WTC11 (cell line): ENCODE data around the gene GTPBP3. TPM values are rescaled to one million over a fixed set of nuclear protein-coding genes. Genes with fewer than 3 reads are reported as not detected.

Source experiments
- ATAC-seq: fragments of 200-7000 bp; cut with Tn5 transposase; 2 replicates; pipeline ENCODE4 v1.10.0; 2021; ENCODE audit warnings: mild to moderate bottlenecking, moderate library complexity
- CTCF ChIA-PET: fragments of 300-600 bp; sonication (Branson Sonifier 250); formaldehyde crosslinking; loops from one replicate; lab custom pipeline; 2021; ENCODE audit warnings: antibody characterized with exemption; lab: Charles Lee
- POLR2A ChIA-PET: fragments of 350-600 bp; sonication (Branson Sonifier 250); formaldehyde crosslinking; loops from one replicate; lab custom pipeline; 2021; ENCODE audit warnings: antibody characterized with exemption; lab: Charles Lee
- DNase-seq: peaks from one replicate; pipeline ENCODE4 v3.0.0; 2021; ENCODE audit warnings: low spot score
- H3K27ac Mint-ChIP-seq: 2 replicates; pipeline ENCODE4 v1.8.0; 2021; ENCODE audit warnings: mixed read lengths
- H3K27me3 Mint-ChIP-seq: 2 replicates; pipeline ENCODE4 v1.8.0; 2021; ENCODE audit warnings: low read depth, mild to moderate bottlenecking, moderate library complexity, mixed read lengths
- H3K36me3 Mint-ChIP-seq: 2 replicates; pipeline ENCODE4 v1.8.0; 2021; ENCODE audit warnings: mixed read lengths
- H3K4me1 Mint-ChIP-seq: 2 replicates; pipeline ENCODE4 v1.8.0; 2022; ENCODE audit warnings: mixed read lengths
- H3K4me3 Mint-ChIP-seq: 2 replicates; pipeline ENCODE4 v1.8.0; 2021; ENCODE audit warnings: mild to moderate bottlenecking, moderate library complexity, mixed read lengths
- H3K9me3 Mint-ChIP-seq: 2 replicates; pipeline ENCODE4 v1.8.0; 2021; ENCODE audit warnings: mixed read lengths
- ATF3 ChIP-seq: sonication (generic); formaldehyde crosslinking; conservative IDR thresholded peaks from 2 replicates; pipeline ENCODE4 v1.8.1; 2022; ENCODE audit warnings: mild to moderate bottlenecking, missing genetic modification reagents
- CBFB ChIP-seq: sonication (generic); formaldehyde crosslinking; IDR thresholded peaks from 2 replicates; pipeline ENCODE4 v1.8.1; 2022; ENCODE audit warnings: mild to moderate bottlenecking, low read depth, missing genetic modification reagents
- CREM ChIP-seq: sonication (generic); formaldehyde crosslinking; IDR thresholded peaks from 2 replicates; pipeline ENCODE4 v1.8.1; 2022; ENCODE audit warnings: mild to moderate bottlenecking, missing genetic modification reagents, moderate library complexity
- CTCF ChIP-seq: fragments of 200-600 bp; IDR thresholded peaks from 2 replicates; pipeline ENCODE4 v1.8.0; 2022; ENCODE audit warnings: antibody characterized with exemption
- FOXP4 ChIP-seq: sonication (generic); formaldehyde crosslinking; IDR thresholded peaks from 2 replicates; pipeline ENCODE4 v1.8.0; 2022; ENCODE audit warnings: mild to moderate bottlenecking, missing genetic modification reagents
- GABPB1 ChIP-seq: sonication (generic); formaldehyde crosslinking; IDR thresholded peaks from 2 replicates; pipeline ENCODE4 v1.8.1; 2023; ENCODE audit warnings: mild to moderate bottlenecking, missing genetic modification reagents
- NR2C2 ChIP-seq: sonication (generic); formaldehyde crosslinking; IDR thresholded peaks from 2 replicates; pipeline ENCODE4 v1.8.0; 2022; ENCODE audit warnings: mild to moderate bottlenecking, missing genetic modification reagents
- ZBTB21 ChIP-seq: sonication (generic); formaldehyde crosslinking; IDR thresholded peaks from 2 replicates; pipeline ENCODE4 v1.8.1; 2023; ENCODE audit warnings: mild to moderate bottlenecking, missing genetic modification reagents, borderline replicate concordance
- ZBTB43 ChIP-seq: sonication (generic); formaldehyde crosslinking; IDR thresholded peaks from 2 replicates; pipeline ENCODE4 v1.8.1; 2023; ENCODE audit warnings: mild to moderate bottlenecking, missing genetic modification reagents
- ZNF396 ChIP-seq: fragments of 250-450 bp; sonication (Bioruptor Pico); IDR thresholded peaks from 2 replicates; pipeline ENCODE4 v1.8.0; 2021; ENCODE audit warnings: mild to moderate bottlenecking, moderate library complexity, borderline replicate concordance
- ZSCAN18 ChIP-seq: fragments of 250-450 bp; sonication (Bioruptor Pico); IDR thresholded peaks from 2 replicates; pipeline ENCODE4 v2.1.2; 2022; ENCODE audit warnings: mild to moderate bottlenecking, moderate library complexity
- total RNA-seq: library from RNA; stranded (reverse); gene quantifications from 3 replicates; pipeline ENCODE4 v1.2.3, GENCODE V29; 2021

Gene GTPBP3
- total RNA-seq, 1 experiment from 2014 or later: 93.0 TPM

- TF ChIP-seq FOXP4 (CRISPR knock-in tag) (no peak), NR2C2 (CRISPR knock-in tag) (no peak), ZNF396 (CRISPR knock-in tag) (no peak), ZBTB43 (CRISPR knock-in tag) (no peak), CBFB (CRISPR knock-in tag) (no peak)
These were observed 40.9 kb downstream of the GTPBP3 start (continued) for GRCh38 chr19:17378271-17378670.

GRCh38 chr19:17379221-17379631, 41.9 kb downstream of the GTPBP3 start:
- H3K36me3 Mint-ChIP-seq: peaks cover 9% of the 10 kb centered on the region
- ATAC-seq (peak; percentile 75), DNase-seq (peak; percentile 53)
- peak; percentile 57; the same call in 1 of the 2 replicates for TF ChIP-seq NR2C2 (CRISPR knock-in tag)
- TF ChIP-seq CREM: no peak
- no peak overlapping the region for H3K4me3 Mint-ChIP-seq
- H3K4me1 Mint-ChIP-seq: peaks cover 18% of the 10 kb centered on the region
- H3K9me3 Mint-ChIP-seq: peaks cover 8% of the 10 kb centered on the region
- no peaks in the 10 kb centered on the region for H3K27me3 Mint-ChIP-seq
- peak overlapping the region; percentile 84; the same call in 1 of the 2 replicates for H3K27ac Mint-ChIP-seq
- POLR2A ChIA-PET: interaction anchor here (0.5 kb wide), 1 partner anchor 612 kb away, joined by 4 read pairs; no protein-coding TSS in a partner anchor
- CTCF ChIA-PET: interaction anchor here (0.6 to 1.7 kb wide), 3 partner anchors 46 to 311 kb away, joined by 3 read pairs; no protein-coding TSS in a partner anchor

- CTCF ChIA-PET: interaction anchor here (1.1 to 1.7 kb wide), 4 partner anchors 9 to 85 kb away, joined by 3 to 5 read pairs (median 4); no protein-coding TSS in a partner anchor
- Mint-ChIP-seq H3K9me3 (peaks cover 8% of the 10 kb centered on the region), H3K27me3 (no peaks in the 10 kb centered on the region), H3K4me3 (no peak overlapping the region), H3K4me1 (peaks cover 18% of the 10 kb centered on the region), H3K36me3 (peaks cover 9% of the 10 kb centered on the region), H3K27ac (no peak overlapping the region)
- TF ChIP-seq ZBTB21 (no peak), ZSCAN18 (no peak)
- POLR2A ChIA-PET: interaction anchor here (0.6 kb wide), 1 partner anchor 241 kb away, joined by 3 read pairs; no protein-coding TSS in a partner anchor
- no peak for ATAC-seq
- no peak for DNase-seq
These were observed 43.2 kb downstream of the GTPBP3 start for GRCh38 chr19:17380426-17381138.

GRCh38 chr19:17385878-17386611, 48.7 kb downstream of the GTPBP3 start:
- ATAC-seq (peak; percentile 82), DNase-seq (peak; percentile 89)
- no peak overlapping the region for H3K27ac Mint-ChIP-seq
- POLR2A ChIA-PET: interaction anchor here (1.2 kb wide), 1 partner anchor 53 kb away, joined by 5 read pairs; no protein-coding TSS in a partner anchor
- H3K27me3 Mint-ChIP-seq: peaks cover 25% of the 10 kb centered on the region
- H3K9me3 Mint-ChIP-seq: peaks cover 9% of the 10 kb centered on the region
- H3K4me1 Mint-ChIP-seq: peaks cover 6% of the 10 kb centered on the region
- TF ChIP-seq CTCF (peak; percentile 83), ATF3 (CRISPR knock-in tag) (no peak), GABPB1 (CRISPR knock-in tag) (no peak)
- peaks cover 4% of the 10 kb centered on the region; the same call in 1 of the 2 replicates for H3K36me3 Mint-ChIP-seq
- CTCF ChIA-PET: interaction anchor here (0.6 to 2.5 kb wide), 32 partner anchors 8 to 1313 kb away, joined by 3 to 27 read pairs (median 5); partner anchors contain the start of genes ANO8, CCDC194, DDA1 and MVB12A
- H3K4me3 Mint-ChIP-seq: no peak overlapping the region
